Neural crest cell (in vitro differentiated cells): Measurements from ENCODE around the gene TMCO4. TPM values are rescaled to one million over a fixed set of nuclear protein-coding genes. Genes with fewer than 3 reads are reported as not detected.

Experiments used
- DNase-seq: peaks from one replicate; pipeline ENCODE4 v3.0.0; 2021; ENCODE audit warnings: low read depth, mixed read lengths, low spot score
- H3K27ac Mint-ChIP-seq: one replicate; pipeline ENCODE4 v1.8.0; 2021; ENCODE audit warnings: mild to moderate bottlenecking, mixed read lengths; ENCODE audit not compliant: unreplicated experiment
- H3K27me3 Mint-ChIP-seq: 2 replicates; pipeline ENCODE4 v1.8.0; 2021; ENCODE audit warnings: low read depth, mild to moderate bottlenecking, mixed read lengths
- H3K36me3 Mint-ChIP-seq: 2 replicates; pipeline ENCODE4 v1.8.0; 2021; ENCODE audit warnings: low read depth, mild to moderate bottlenecking, mixed read lengths
- H3K4me1 Mint-ChIP-seq: 2 replicates; pipeline ENCODE4 v1.8.0; 2021; ENCODE audit warnings: mixed read lengths
- H3K4me3 Mint-ChIP-seq: one replicate; pipeline ENCODE4 v1.8.0; 2021; ENCODE audit warnings: mild to moderate bottlenecking, mixed read lengths
- H3K9me3 Mint-ChIP-seq: 2 replicates; pipeline ENCODE4 v1.8.0; 2021; ENCODE audit warnings: mixed read lengths
- CTCF ChIP-seq: fragments of 200-600 bp; sonication (generic); conservative IDR thresholded peaks from 2 replicates; pipeline ENCODE4 v1.5.0; 2021; ENCODE audit warnings: antibody characterized with exemption, mild to moderate bottlenecking
- total RNA-seq: library from RNA; stranded (reverse); gene quantifications from 2 replicates; pipeline ENCODE4 v1.2.1, GENCODE V29; 2021

TMCO4 gene
- total RNA-seq, 1 donor from 2014 or later, result 0.75 TPM

DNA sequence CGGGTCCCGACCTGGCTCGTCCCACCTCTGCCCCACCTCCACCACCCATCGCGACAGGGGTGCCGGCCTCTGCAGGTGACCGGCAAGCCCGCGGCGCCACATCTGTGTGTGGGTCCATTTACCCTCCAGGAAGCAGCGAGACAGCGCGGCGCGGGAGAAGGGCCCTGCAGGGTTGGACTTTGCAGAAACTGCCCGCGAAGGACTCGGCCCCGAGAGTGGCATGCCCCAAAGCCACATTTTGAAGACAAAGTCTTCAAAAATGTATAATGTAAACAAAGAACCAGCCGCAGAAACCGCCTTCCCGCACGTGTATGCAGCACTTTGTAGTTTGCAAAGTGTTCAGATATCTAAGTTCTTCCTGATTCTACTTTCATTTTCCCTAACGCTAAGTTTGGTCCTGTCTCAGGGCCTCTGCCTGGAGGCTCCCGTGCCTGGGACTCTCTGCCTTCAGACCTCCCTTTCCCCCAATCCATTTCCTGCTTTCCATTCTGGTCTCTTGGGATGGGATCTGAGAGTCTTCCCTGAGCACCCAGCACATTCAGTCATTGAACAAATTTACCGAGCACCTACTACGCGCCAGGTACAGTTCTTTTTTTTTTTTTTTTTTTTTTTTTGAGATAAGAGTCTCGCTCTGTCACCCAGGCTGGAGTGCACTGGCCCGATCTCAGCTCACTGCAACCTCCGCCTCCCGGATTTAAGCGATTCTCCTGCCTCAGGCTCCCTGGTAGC lies 524 bp upstream of the TMCO4 start:
- H3K36me3 Mint-ChIP-seq, result no peaks in the 10 kb centered on the region
- H3K27me3 Mint-ChIP-seq, result peaks cover 51% of the 10 kb centered on the region
- no peaks in the 10 kb centered on the region for H3K9me3 Mint-ChIP-seq
- peak; percentile 9 for DNase-seq
- no peak overlapping the region for H3K27ac Mint-ChIP-seq
- TF ChIP-seq CTCF, result no peak
- H3K4me3 Mint-ChIP-seq, result peak overlapping the region; percentile 83
- peaks cover 5% of the 10 kb centered on the region for H3K4me1 Mint-ChIP-seq

- no peak for TF ChIP-seq CTCF
- H3K9me3 Mint-ChIP-seq, result no peaks in the 10 kb centered on the region
- no peaks in the 10 kb centered on the region for H3K36me3 Mint-ChIP-seq
- no peak overlapping the region for H3K27ac Mint-ChIP-seq
- H3K4me1 Mint-ChIP-seq, result peaks cover 12% of the 10 kb centered on the region
- peak overlapping the region; percentile 62 for H3K4me3 Mint-ChIP-seq
- no peak for DNase-seq
- peaks cover 47% of the 10 kb centered on the region for H3K27me3 Mint-ChIP-seq
These were observed 1.1 kb downstream of the TMCO4 start for GRCh38 chr1:19798486-19799229.

DNA sequence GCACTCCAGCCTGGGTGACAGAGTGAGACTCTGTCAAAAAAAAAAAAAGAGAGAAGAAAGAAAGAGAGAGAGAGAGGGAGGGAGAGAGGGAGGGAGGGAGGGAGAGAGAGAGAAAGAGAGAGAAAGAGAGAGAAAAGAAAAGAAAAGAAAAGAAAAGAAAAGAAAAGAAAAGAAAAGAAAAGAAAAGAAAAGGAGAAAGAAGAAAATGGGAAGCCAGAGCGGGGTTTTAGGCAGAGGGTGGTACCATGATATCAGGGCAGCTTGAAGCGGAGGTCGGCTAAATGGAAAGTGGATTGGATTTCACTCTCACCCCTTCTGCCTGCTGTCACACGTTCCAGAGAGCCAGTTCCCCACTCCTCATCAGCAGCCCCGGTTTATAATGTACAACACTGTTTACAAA lies 1.9 kb downstream of the TMCO4 start:
- H3K27me3 Mint-ChIP-seq, result peaks cover 47% of the 10 kb centered on the region
- no peaks in the 10 kb centered on the region for H3K36me3 Mint-ChIP-seq
- no peak for DNase-seq
- H3K9me3 Mint-ChIP-seq, result no peaks in the 10 kb centered on the region
- no peak overlapping the region for H3K27ac Mint-ChIP-seq
- TF ChIP-seq CTCF, result no peak
- H3K4me3 Mint-ChIP-seq, result peak overlapping the region; percentile 18
- H3K4me1 Mint-ChIP-seq, result peaks cover 20% of the 10 kb centered on the region

DNA sequence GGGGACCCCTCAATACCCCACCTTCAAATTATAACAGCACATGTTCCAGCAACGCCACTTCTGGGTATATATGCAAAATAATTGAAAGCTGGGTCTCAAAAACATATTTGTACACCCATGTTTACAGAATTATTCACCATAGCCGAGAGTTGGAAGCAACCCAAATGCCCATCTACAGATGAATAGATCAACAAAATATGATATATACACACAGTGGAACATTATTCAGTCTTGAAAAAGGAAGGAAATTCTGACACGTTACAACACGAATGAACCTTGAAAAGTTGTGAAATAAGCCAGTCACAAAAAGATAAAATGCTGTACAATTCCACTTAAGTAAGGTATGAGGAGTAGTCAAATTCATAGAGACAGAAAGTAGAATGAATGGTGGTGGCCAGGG lies 5.1 kb downstream of the TMCO4 start:
- Mint-ChIP-seq H3K9me3 (peaks cover 3% of the 10 kb centered on the region), H3K27ac (no peak overlapping the region), H3K4me1 (peaks cover 26% of the 10 kb centered on the region), H3K36me3 (no peaks in the 10 kb centered on the region), H3K27me3 (peaks cover 24% of the 10 kb centered on the region), H3K4me3 (no peak overlapping the region)
- DNase-seq, result no peak
- no peak for TF ChIP-seq CTCF

DNA sequence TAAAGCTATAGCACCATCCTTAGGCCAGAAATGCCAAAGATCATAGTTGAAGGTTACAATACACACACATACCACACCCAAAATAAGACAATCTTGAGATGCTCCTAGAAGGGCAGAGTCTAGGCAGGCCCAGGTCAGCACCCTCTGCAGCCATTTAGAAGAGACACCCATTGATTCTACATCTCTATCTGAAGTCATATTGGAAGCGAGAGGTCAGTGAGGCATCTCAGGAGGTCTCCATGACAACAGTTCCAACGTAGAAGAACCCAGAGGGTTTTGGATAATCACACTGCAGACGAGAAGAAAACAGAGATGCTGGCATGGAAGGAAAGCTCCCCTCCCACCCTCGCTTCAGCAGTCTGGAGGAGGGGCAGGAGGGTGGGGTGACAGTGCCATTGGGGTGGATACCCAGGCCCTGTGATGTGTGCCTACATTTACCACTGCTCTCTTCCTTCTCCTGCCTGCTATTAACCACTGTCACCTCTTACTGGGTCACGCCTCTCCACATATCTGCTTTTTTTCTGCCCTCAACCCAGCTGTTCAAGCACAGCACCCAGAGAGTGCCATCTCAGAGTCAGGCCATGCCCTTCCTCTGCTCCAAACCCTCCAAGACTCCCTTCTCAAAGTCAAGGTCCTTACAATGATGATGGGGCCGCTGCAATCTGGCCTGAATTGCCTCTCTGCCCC lies 6.2 kb downstream of the TMCO4 start:
- Mint-ChIP-seq H3K36me3 (no peaks in the 10 kb centered on the region), H3K27me3 (peaks cover 14% of the 10 kb centered on the region), H3K4me3 (no peak overlapping the region), H3K9me3 (peaks cover 3% of the 10 kb centered on the region), H3K27ac (peak overlapping the region; percentile 65), H3K4me1 (peaks cover 26% of the 10 kb centered on the region)
- DNase-seq, result no peak
- no peak for TF ChIP-seq CTCF
